IPS DF 6.9 (cell line): Measurements from ENCODE around the gene APLN.

ENCODE experiments used
- DNase-seq: peaks from one replicate; pipeline ENCODE4 v3.0.0-alpha.2; 2013; ENCODE audit warnings: low read depth, low spot score
- H3K27ac ChIP-seq: one replicate; pipeline ENCODE4 v1.5.1; 2013; ENCODE audit warnings: low read length, control low read depth
- H3K27me3 ChIP-seq: 2 replicates; pipeline ENCODE4 v1.6.1; 2013; ENCODE audit warnings: mild to moderate bottlenecking, low read length; ENCODE audit not compliant: control insufficient read depth, insufficient read depth
- H3K36me3 ChIP-seq: 2 replicates; pipeline ENCODE4 v1.6.1; 2013; ENCODE audit warnings: low read length; ENCODE audit not compliant: control insufficient read depth, insufficient read depth
- H3K4me1 ChIP-seq: 2 replicates; pipeline ENCODE4 v1.6.1; 2013; ENCODE audit warnings: low read length; ENCODE audit not compliant: control insufficient read depth, insufficient read depth
- H3K4me3 ChIP-seq: 2 replicates; pipeline ENCODE4 v1.5.1; 2013; ENCODE audit warnings: mild to moderate bottlenecking, low read length
- H3K9me3 ChIP-seq: 2 replicates; pipeline ENCODE4 v1.6.1; 2013; ENCODE audit warnings: low read length, inconsistent platforms; ENCODE audit not compliant: control insufficient read depth, insufficient read depth
- WGBS: extraction: QIAGEN DNeasy Blood & Tissue Kit; methylation state at CpG from one replicate; pipeline ENCODE4 v1.1.7; 2013; ENCODE audit warnings: mixed read lengths, missing lambda C conversion rate; ENCODE audit not compliant: insufficient read length, insufficient coverage; 5-methylcytosine and 5-hydroxymethylcytosine counted together

APLN gene

DNA sequence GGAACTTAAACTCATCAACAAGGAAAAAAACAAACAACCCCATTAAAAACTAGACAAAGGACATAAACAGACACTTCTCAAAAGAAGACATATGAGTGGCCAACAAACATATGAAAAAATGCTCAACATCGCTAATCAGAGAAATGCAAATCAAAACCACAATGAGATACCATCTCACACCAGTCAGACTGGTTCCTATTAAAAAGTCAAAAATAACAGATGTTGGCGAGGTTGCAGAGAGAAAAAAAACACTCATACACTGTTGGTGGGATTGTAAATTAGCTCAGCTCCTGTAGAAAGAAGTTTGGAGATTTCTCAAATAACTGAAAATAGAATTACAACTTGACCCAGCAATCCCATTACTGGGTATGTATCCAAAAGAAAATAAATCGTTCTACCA is 28.7 kb downstream of the APLN start:
- no peak overlapping the region for H3K27ac ChIP-seq
- no peaks in the 10 kb centered on the region for H3K27me3 ChIP-seq
- DNase-seq: no peak
- no CpG with 5 or more reads among the region's 3 CpGs for WGBS
- H3K4me3 ChIP-seq: no peak overlapping the region
- no peaks in the 10 kb centered on the region for H3K9me3 ChIP-seq
- H3K4me1 ChIP-seq: no peaks in the 10 kb centered on the region
- no peaks in the 10 kb centered on the region for H3K36me3 ChIP-seq

DNA sequence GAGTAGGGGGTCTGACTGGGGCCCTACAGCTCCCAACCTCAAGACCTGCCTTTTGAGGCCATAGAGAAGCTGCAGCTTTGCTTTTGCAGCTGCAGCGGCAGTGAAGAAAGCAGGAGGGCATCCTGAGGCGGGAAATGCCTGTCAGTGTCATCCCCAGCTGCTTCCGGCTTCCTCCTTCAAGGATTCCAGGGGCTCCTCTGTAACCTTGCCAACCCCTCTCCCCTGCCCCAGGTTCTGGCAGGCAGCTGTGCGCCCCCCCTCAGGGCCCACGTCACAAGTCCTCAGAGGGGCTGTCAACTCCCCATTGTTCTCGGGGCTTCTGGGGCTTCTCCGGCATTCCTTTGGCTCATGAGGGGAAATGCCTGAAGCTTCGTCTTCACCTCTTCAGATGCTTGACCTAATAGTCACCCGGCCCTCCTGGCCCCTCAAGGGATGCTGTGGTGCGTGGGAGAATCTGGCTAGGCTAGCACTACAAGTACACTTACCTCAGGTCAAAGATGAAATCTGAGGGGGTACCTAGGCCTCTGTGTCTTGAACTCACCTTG is 31.9 kb downstream of the APLN start:
- no CpG with 5 or more reads among the region's 10 CpGs for WGBS

DNA sequence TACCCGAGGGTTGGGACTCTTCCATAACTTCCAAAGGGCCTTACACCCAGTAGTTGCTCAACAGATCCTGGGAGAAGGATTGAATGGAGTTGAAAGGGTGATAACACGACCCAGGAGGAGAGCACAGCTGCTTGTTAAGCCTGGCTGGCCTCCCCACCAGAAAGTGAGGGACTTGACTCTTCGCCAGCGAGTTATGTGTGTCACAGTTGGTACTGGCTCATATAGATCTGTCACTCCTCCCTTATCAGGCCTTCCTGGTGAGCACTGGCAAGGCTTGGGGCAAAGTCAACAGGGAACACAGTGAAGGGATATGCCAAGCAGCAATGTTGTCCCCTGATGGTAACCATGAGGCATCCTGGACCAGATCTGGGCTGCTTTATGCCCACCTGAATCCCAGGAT is 35.8 kb downstream of the APLN start:
- no peaks in the 10 kb centered on the region for H3K4me1 ChIP-seq
- no peak for DNase-seq
- H3K27me3 ChIP-seq: no peaks in the 10 kb centered on the region
- no peak overlapping the region for H3K27ac ChIP-seq
- H3K9me3 ChIP-seq: no peaks in the 10 kb centered on the region
- H3K36me3 ChIP-seq: no peaks in the 10 kb centered on the region
- H3K4me3 ChIP-seq: no peak overlapping the region
- WGBS: no CpG with 5 or more reads among the region's 4 CpGs

More for the DNA sequence above, 31.9 kb downstream of the APLN start:
- H3K9me3 ChIP-seq: no peaks in the 10 kb centered on the region
- no peaks in the 10 kb centered on the region for H3K36me3 ChIP-seq
- no peak overlapping the region for H3K27ac ChIP-seq
- H3K27me3 ChIP-seq: no peaks in the 10 kb centered on the region
- no peak for DNase-seq
- H3K4me3 ChIP-seq: no peak overlapping the region
- H3K4me1 ChIP-seq: no peaks in the 10 kb centered on the region

DNA sequence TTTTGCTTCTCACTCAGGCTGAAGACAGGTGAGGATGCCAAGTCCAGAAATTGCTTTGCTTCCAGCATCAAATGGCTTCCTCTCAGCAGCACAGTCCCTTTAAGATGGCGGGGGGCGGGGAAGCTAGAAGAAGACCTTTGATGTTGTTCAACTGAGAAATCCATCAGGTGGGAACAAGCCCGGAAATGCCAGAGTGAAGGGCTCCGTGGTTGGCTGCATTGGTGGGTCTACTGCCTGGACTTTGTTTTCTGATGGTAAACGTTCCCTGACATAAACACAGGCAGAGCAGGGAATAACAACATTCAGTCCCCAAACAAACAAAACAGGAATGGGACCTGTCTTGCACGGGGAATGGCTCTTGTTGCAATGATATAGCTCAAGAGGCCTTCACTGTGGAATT is 37.3 kb downstream of the APLN start:
- H3K36me3 ChIP-seq: no peaks in the 10 kb centered on the region
- no CpG with 5 or more reads among the region's 6 CpGs for WGBS
- no peak overlapping the region for H3K27ac ChIP-seq
- H3K9me3 ChIP-seq: no peaks in the 10 kb centered on the region
- H3K4me3 ChIP-seq: no peak overlapping the region
- H3K27me3 ChIP-seq: no peaks in the 10 kb centered on the region
- no peaks in the 10 kb centered on the region for H3K4me1 ChIP-seq
- no peak for DNase-seq

DNA sequence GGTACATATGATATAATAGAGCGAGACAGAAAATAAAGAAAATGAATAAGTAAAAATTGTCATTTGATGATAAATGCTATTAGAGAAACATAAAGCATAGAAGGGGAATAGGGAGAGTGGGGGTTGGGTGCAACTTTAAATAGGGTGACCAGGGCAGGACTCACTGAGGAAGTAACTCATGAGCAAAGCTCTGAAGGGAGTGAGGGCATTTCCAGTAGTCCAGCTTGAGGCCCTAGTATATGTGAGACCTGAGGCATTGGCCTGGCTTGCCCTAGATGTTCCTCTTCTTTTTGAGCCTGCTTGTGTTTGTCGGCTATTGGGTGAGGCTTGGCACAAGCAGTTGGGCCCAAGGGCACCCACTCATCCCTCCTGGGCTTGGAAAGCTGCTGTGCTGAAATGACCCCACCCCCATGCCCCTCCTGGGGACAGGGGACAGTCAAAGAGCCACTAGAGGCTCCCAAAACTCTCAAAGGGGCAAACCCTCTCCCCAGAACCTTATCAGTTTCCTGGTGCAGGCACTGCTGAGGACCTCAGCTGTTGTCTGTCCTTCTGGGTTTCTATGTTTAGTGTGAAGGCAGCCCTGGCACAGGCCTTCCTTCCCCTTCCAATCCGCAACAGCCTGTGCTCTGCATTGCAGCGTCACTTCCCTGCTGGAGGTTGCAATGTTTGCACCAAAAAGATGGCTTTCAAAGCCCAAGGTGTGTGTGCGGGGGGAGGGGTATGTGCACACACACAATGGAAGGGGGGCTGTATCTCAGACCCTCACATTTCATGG is 40.1 kb downstream of the APLN start:
- no peaks in the 10 kb centered on the region for H3K9me3 ChIP-seq
- no peaks in the 10 kb centered on the region for H3K4me1 ChIP-seq
- WGBS: no CpG with 5 or more reads among the region's 5 CpGs
- no peaks in the 10 kb centered on the region for H3K27me3 ChIP-seq
- no peak overlapping the region for H3K4me3 ChIP-seq
- no peaks in the 10 kb centered on the region for H3K36me3 ChIP-seq
- no peak overlapping the region for H3K27ac ChIP-seq
- no peak for DNase-seq

DNA sequence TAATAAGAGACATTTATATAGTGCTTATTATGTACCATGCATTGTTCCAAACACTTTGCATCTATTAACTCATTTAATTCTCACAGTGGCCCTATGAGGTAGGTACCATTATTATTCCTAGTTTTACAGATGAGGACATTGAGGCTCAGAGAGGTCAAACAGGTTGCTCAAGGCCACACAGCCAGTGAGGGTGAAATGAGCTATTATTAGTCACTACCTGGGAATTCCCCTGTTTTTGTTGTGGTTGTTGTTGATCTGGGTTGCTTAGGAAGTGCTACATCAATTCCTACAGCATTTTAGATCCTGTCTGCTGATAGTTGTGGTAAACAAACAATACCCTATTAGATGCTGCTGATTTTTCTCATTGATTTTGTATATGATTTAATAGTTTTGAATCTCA is 41.2 kb downstream of the APLN start:
- Histone ChIP-seq H3K27ac (no peak overlapping the region), H3K9me3 (no peaks in the 10 kb centered on the region), H3K36me3 (no peaks in the 10 kb centered on the region), H3K4me1 (no peaks in the 10 kb centered on the region), H3K27me3 (no peaks in the 10 kb centered on the region), H3K4me3 (no peak overlapping the region)
- DNase-seq: no peak

DNA sequence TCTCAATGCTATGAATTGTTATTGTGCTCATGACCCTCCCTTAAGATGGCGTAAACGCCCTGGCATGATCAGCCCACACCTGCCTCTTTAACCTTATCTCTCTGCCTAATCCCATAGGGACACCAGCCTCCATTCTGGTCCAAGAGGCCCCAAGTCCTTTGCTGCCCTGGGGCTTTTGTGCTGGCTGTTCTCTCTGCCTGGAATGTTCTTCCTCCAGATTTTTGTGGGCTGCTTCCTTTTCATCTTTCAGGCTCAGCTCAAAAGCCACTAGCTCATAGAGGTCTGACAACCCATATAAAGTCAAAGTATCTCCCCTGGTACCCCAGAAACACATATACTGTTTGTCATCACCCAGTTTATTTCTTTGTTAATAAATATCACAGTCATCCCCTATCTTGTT is 42.4 kb downstream of the APLN start:
- DNase-seq: no peak
- no peaks in the 10 kb centered on the region for H3K27me3 ChIP-seq
- H3K4me1 ChIP-seq: no peaks in the 10 kb centered on the region
- no peaks in the 10 kb centered on the region for H3K9me3 ChIP-seq
- no CpG with 5 or more reads among the region's 2 CpGs for WGBS
- no peaks in the 10 kb centered on the region for H3K36me3 ChIP-seq
- no peak overlapping the region for H3K27ac ChIP-seq
- no peak overlapping the region for H3K4me3 ChIP-seq

DNA sequence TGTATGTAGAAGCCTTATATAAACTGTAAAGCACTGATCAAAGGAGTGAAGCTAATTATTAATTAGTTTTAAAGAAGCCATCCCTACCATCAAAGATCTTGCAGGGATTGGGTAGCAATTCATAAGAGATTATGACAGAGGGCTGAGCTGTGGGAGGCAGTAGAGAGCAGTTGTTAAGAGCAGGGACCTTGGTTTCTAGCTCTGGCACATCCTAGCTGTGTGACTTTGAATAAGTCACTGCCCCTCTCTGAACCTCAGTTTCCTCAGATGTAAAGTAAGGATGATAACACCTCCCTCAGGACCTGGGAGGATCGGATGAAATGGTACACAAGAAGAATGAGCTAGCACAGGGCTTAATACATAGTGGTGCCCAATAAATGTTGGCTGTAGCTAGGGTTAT is 45.4 kb downstream of the APLN start:
- H3K9me3 ChIP-seq: no peaks in the 10 kb centered on the region
- no peaks in the 10 kb centered on the region for H3K27me3 ChIP-seq
- no peak overlapping the region for H3K27ac ChIP-seq
- H3K36me3 ChIP-seq: no peaks in the 10 kb centered on the region
- H3K4me3 ChIP-seq: no peak overlapping the region
- no peak for DNase-seq
- H3K4me1 ChIP-seq: no peaks in the 10 kb centered on the region
- WGBS: no CpG with 5 or more reads among the region's 1 CpG

DNA sequence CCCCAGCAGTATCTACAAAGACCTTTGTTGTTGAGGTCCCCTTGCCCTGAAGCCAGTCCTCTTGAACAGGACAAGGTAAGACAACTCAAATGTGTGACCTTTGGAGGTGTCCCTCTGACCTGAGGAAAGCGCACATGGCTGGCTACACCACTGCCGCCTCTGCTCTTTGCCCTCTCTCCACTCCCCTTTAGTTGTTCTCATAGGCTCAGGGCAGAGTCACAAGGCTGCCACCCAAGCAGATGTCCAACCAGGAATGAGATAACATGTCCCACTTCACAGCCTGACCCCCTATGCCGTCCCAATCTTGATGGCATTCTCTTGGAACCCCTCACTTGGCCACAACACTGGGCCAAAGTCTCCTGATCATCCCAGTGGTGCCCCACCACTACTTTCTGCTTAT is 46.3 kb downstream of the APLN start:
- Histone ChIP-seq H3K27ac (no peak overlapping the region), H3K36me3 (no peaks in the 10 kb centered on the region), H3K27me3 (no peaks in the 10 kb centered on the region), H3K9me3 (no peaks in the 10 kb centered on the region), H3K4me3 (no peak overlapping the region), H3K4me1 (no peaks in the 10 kb centered on the region)
- DNase-seq: no peak
- WGBS: no CpG with 5 or more reads among the region's 3 CpGs

DNA sequence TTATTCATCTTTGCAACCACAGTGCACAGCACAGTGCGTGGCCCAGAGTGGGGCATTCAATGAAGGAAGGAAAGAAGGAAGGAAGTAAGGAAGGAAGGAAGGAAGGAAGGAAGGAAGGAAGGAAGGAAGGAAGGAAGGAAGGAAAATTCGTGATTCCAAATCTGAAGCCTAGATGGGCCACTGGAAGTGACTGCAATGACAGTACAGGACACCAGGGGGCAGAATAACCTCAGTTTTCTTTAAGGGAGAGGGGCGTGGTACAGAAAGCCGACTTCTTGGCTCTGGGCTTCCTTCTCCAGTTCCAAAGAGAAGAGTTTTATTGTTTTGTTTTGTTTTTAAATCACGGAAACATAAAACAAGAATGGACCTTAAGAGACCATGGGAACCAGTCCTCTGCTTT is 47.8 kb downstream of the APLN start:
- no peak for DNase-seq
- no CpG with 5 or more reads among the region's 5 CpGs for WGBS
- no peak overlapping the region for H3K27ac ChIP-seq

DNA sequence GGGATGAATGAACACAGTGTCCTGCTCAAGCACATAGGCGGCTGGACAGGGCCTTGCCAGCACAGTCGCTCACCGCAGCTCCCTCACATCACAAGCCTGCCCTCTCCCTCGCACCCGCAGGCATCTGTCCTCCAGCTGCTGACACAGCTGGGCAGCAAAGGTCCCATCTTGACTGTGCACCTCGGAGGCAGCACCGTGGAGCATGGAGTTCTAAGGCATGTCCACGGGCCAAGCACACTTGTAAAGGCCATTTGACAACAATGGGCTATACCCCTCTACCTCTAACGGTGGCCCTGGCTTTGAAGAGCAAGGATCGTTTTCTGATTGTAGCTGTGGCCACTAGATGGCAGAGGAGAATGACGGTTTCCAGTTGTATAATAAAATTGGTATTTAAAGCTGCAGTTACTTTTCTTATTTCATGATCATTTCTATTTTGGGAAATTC is 53.8 kb downstream of the APLN start:
- WGBS: no CpG with 5 or more reads among the region's 11 CpGs
- H3K27me3 ChIP-seq: no peaks in the 10 kb centered on the region
- no peak for DNase-seq

More for the DNA sequence above, 47.8 kb downstream of the APLN start:
- no peaks in the 10 kb centered on the region for H3K36me3 ChIP-seq
- no peaks in the 10 kb centered on the region for H3K9me3 ChIP-seq
- no peaks in the 10 kb centered on the region for H3K4me1 ChIP-seq
- H3K27me3 ChIP-seq: no peaks in the 10 kb centered on the region
- no peak overlapping the region for H3K4me3 ChIP-seq

More for the DNA sequence above, 53.8 kb downstream of the APLN start:
- H3K9me3 ChIP-seq: no peaks in the 10 kb centered on the region
- no peaks in the 10 kb centered on the region; the same call in 1 of the 2 replicates for H3K4me1 ChIP-seq
- no peak overlapping the region for H3K27ac ChIP-seq
- no peaks in the 10 kb centered on the region for H3K36me3 ChIP-seq
- no peak overlapping the region for H3K4me3 ChIP-seq
